Esophagus squamous epithelium (tissue), 4 donors: ENCODE results near the gene C1orf226.

Experiments
- POLR2A ChIP-seq, 4 donors: fragments of 450-650 bp; IDR thresholded peaks; one replicate each; pipeline ENCODE4 v1.6.1; 2017; ENCODE audit warnings: antibody characterized with exemption in 4 of 4, mild to moderate bottlenecking in 4 of 4, moderate library complexity in 3 of 4
- TF ChIP-seq, protein P1 (sequence below), 6 experiments: fragments of 450-650 bp in 4 of 6; fragments of 200-600 bp in 2 of 6; sonication (generic) in 2 of 6; IDR thresholded peaks; one replicate each; pipeline ENCODE4 v1.5.1; 2016 to 2019; ENCODE audit warnings: antibody characterized with exemption in 6 of 6, mild to moderate bottlenecking in 4 of 6, moderate library complexity in 4 of 6

DNA sequence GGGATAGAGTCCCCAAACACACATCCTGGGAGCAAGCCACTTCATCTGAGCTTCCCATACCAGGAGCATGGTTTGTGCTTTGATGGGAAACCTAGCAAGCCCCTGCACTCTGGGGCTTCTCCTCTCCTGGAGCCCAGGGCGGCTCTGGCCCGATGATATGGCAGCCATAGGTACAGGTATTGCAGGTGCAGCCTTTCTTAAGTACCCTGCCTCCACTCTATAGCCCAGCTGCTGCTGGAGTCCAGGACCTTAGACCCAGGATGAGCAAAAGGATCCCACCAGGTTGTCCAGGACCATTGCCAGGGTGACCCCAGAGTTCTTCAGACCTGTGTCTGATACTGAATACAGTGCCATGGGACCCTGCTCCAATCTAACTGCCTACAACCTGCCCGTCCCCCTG is 4.2 kb downstream of the C1orf226 start:
- no peak for TF ChIP-seq POLR2A (IDR thresholded peaks at IDR 0.05)
- TF ChIP-seq, protein P1, sequence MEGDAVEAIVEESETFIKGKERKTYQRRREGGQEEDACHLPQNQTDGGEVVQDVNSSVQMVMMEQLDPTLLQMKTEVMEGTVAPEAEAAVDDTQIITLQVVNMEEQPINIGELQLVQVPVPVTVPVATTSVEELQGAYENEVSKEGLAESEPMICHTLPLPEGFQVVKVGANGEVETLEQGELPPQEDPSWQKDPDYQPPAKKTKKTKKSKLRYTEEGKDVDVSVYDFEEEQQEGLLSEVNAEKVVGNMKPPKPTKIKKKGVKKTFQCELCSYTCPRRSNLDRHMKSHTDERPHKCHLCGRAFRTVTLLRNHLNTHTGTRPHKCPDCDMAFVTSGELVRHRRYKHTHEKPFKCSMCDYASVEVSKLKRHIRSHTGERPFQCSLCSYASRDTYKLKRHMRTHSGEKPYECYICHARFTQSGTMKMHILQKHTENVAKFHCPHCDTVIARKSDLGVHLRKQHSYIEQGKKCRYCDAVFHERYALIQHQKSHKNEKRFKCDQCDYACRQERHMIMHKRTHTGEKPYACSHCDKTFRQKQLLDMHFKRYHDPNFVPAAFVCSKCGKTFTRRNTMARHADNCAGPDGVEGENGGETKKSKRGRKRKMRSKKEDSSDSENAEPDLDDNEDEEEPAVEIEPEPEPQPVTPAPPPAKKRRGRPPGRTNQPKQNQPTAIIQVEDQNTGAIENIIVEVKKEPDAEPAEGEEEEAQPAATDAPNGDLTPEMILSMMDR (IDR thresholded peaks at IDR 0.05), result no peak
